ENCODE measurements around the gene OPN4. TPM values are rescaled to one million over a fixed set of nuclear protein-coding genes. Genes with fewer than 3 reads are reported as not detected.

The OPN4 gene
- total RNA-seq, 1 donor from 2014 or later = not detected

- no peak overlapping the region for H3K4me3 Mint-ChIP-seq
- no peaks in the 10 kb centered on the region for H3K36me3 Mint-ChIP-seq
- H3K27ac Mint-ChIP-seq = no peak overlapping the region
- peaks cover 28% of the 10 kb centered on the region for H3K4me1 Mint-ChIP-seq
- H3K27me3 Mint-ChIP-seq (ENCODE audit: low read depth) = peaks cover 5% of the 10 kb centered on the region
- H3K9me3 Mint-ChIP-seq = no peaks in the 10 kb centered on the region
- TF ChIP-seq CTCF (IDR thresholded peaks at IDR 0.05; ENCODE audit: unreplicated experiment) = no peak
- DNase-seq (ENCODE audit: low spot score in 2 of 2, unreplicated experiment in 2 of 2) = no peak
Observed at GRCh38 chr10:86671985-86672710, 17.8 kb downstream of the OPN4 start.

GRCh38 chr10:86673216-86673826 is 19.0 kb downstream of the OPN4 start:
- Mint-ChIP-seq H3K27me3 (ENCODE audit: low read depth) (peaks cover 2% of the 10 kb centered on the region), H3K27ac (no peak overlapping the region), H3K4me1 (peaks cover 23% of the 10 kb centered on the region), H3K9me3 (no peaks in the 10 kb centered on the region), H3K4me3 (no peak overlapping the region), H3K36me3 (no peaks in the 10 kb centered on the region)
- DNase-seq (ENCODE audit: low spot score in 2 of 2, unreplicated experiment in 2 of 2) = no peak
- TF ChIP-seq CTCF (IDR thresholded peaks at IDR 0.05; ENCODE audit: unreplicated experiment) = no peak

- Mint-ChIP-seq H3K4me1 (peaks cover 23% of the 10 kb centered on the region), H3K4me3 (no peak overlapping the region), H3K36me3 (no peaks in the 10 kb centered on the region), H3K27ac (no peak overlapping the region), H3K9me3 (no peaks in the 10 kb centered on the region), H3K27me3 (ENCODE audit: low read depth) (peaks cover 2% of the 10 kb centered on the region)
- no peak for DNase-seq (ENCODE audit: low spot score in 2 of 2, unreplicated experiment in 2 of 2)
- no peak for TF ChIP-seq CTCF (IDR thresholded peaks at IDR 0.05; ENCODE audit: unreplicated experiment)
Observed at GRCh38 chr10:86673827-86674581, 19.7 kb downstream of the OPN4 start.

- Mint-ChIP-seq H3K9me3 (no peaks in the 10 kb centered on the region), H3K27ac (no peak overlapping the region), H3K36me3 (no peaks in the 10 kb centered on the region), H3K4me1 (peaks cover 23% of the 10 kb centered on the region), H3K27me3 (ENCODE audit: low read depth) (peaks cover 2% of the 10 kb centered on the region), H3K4me3 (no peak overlapping the region)
- TF ChIP-seq CTCF (IDR thresholded peaks at IDR 0.05; ENCODE audit: unreplicated experiment) = no peak
- no peak for DNase-seq (ENCODE audit: low spot score in 2 of 2, unreplicated experiment in 2 of 2)
Observed at GRCh38 chr10:86674912-86675311, 20.6 kb downstream of the OPN4 start.

GRCh38 chr10:86677374-86677773 is 23.0 kb downstream of the OPN4 start:
- no peak for DNase-seq (ENCODE audit: low spot score in 2 of 2, unreplicated experiment in 2 of 2)
- no peaks in the 10 kb centered on the region for H3K36me3 Mint-ChIP-seq
- TF ChIP-seq CTCF (IDR thresholded peaks at IDR 0.05; ENCODE audit: unreplicated experiment) = no peak
- H3K27me3 Mint-ChIP-seq (ENCODE audit: low read depth) = peaks cover 2% of the 10 kb centered on the region
- no peak overlapping the region for H3K4me3 Mint-ChIP-seq
- peaks cover 19% of the 10 kb centered on the region for H3K4me1 Mint-ChIP-seq
- H3K9me3 Mint-ChIP-seq = no peaks in the 10 kb centered on the region
- no peak overlapping the region for H3K27ac Mint-ChIP-seq
